ENCODE measurements around the gene CRNN. TPM values are rescaled to one million over a fixed set of nuclear protein-coding genes. Genes with fewer than 3 reads are reported as not detected.

CRNN gene
- total RNA-seq, 1 experiment from 2014 or later, result not detected

GRCh38 chr1:152448095-152448494 is 34.0 kb upstream of the CRNN start:
- DNase-seq, result no peak
- H4K5ac ChIP-seq (ENCODE audit: insufficient read length, low read depth, low read length), result no peak overlapping the region
- no peaks in the 10 kb centered on the region for H4K20me1 ChIP-seq (ENCODE audit: control insufficient read depth, insufficient read depth, insufficient read length)
- no peak overlapping the region for H4K91ac ChIP-seq (ENCODE audit: insufficient read length, low read depth, low read length)
- WGBS (ENCODE audit: extremely low coverage, insufficient read length, low lambda C conversion rate), result no CpG with 5 or more reads among the region's 2 CpGs
- no peak overlapping the region for H2BK120ac ChIP-seq (ENCODE audit: low read depth, low read length, poor library complexity, severe bottlenecking)
- no peak overlapping the region for H3K4me2 ChIP-seq (ENCODE audit: insufficient read depth, insufficient read length, low read length)
- H3K14ac ChIP-seq (ENCODE audit: insufficient read depth, low read length), result no peak overlapping the region
- peaks cover 82% of the 10 kb centered on the region for H3K9me3 ChIP-seq (ENCODE audit: control insufficient read depth, low read depth, low read length)
- no peaks in the 10 kb centered on the region for H3K4me1 Mint-ChIP-seq
- H3K9me3 Mint-ChIP-seq, result peaks cover 33 to 42% of the 10 kb centered on the region in 2 experiments
- no peak overlapping the region for H3K56ac ChIP-seq (ENCODE audit: insufficient read length, low read depth, low read length)
- H3K27ac Mint-ChIP-seq, result no peak overlapping the region
- no peaks in the 10 kb centered on the region for H3K4me1 ChIP-seq (ENCODE audit: insufficient read depth, low read length)
- no peak overlapping the region for H2BK5ac ChIP-seq (ENCODE audit: insufficient read length, low read length)
- H3K4me3 Mint-ChIP-seq, result no peak overlapping the region
- H4K8ac ChIP-seq (replicated peaks; ENCODE audit: insufficient read length, low read depth, low read length), result no peak overlapping the region
- no peaks in the 10 kb centered on the region for H3K79me2 ChIP-seq (ENCODE audit: insufficient read depth, low read length)
- no peaks in the 10 kb centered on the region for H3K27me3 Mint-ChIP-seq (ENCODE audit: low read depth)
- no peak overlapping the region for H2AFZ ChIP-seq (ENCODE audit: low read length)
- H2BK20ac ChIP-seq (ENCODE audit: low read depth, low read length, poor library complexity, severe bottlenecking), result no peak overlapping the region
- peaks cover 0 to 28% (median 4%) of the 10 kb centered on the region in 3 experiments; a peak in 6 of 7 replicates for H3K36me3 Mint-ChIP-seq (ENCODE audit: insufficient read depth in 1 of 3, low read depth in 3 of 3)
- no peak overlapping the region for H3K23ac ChIP-seq (ENCODE audit: insufficient read length, low read depth, low read length)
- H2AK5ac ChIP-seq (ENCODE audit: insufficient read length, low read length), result no peak overlapping the region
- no peak overlapping the region for H3K27ac ChIP-seq (ENCODE audit: insufficient read length, low read depth, low read length)
- no peak overlapping the region for H3T11ph ChIP-seq (ENCODE audit: low read length)
- no peak overlapping the region for H2BK15ac ChIP-seq (ENCODE audit: low read depth, low read length)
- no peaks in the 10 kb centered on the region for H3K23me2 ChIP-seq (ENCODE audit: insufficient read length, low read depth, low read length, poor library complexity, severe bottlenecking)
- no peak overlapping the region for H3K4ac ChIP-seq (ENCODE audit: low read depth, low read length)
- TF ChIP-seq CTCF (conservative IDR thresholded peaks at IDR 0.05), result no peak
- no peak overlapping the region for H2BK12ac ChIP-seq (ENCODE audit: insufficient read length, low read depth, low read length)
- no peak overlapping the region for H3K18ac ChIP-seq (ENCODE audit: insufficient read length, low read depth, low read length)
- H3K79me1 ChIP-seq (ENCODE audit: insufficient read depth, low read depth, low read length, poor library complexity, severe bottlenecking), result no peaks in the 10 kb centered on the region
- no peak overlapping the region for H3K9ac ChIP-seq (ENCODE audit: extremely low read depth, insufficient read length, low read length)
- H3K27me3 ChIP-seq (ENCODE audit: insufficient read depth, low read length), result no peaks in the 10 kb centered on the region

Measured in H9 (cell line).